GM19023 (cell line): Measurements from ENCODE around the gene NTM.
"Not testable (repeated sequence)": the region's sequence is repeated elsewhere in the genome, so short reads cannot be mapped to it uniquely, and the experiment has no call there.

Source experiments
- ATAC-seq: cut with Tn5 transposase; IDR thresholded peaks from one replicate; pipeline ENCODE4 v1.9.1; 2021; ENCODE audit warnings: mild to moderate bottlenecking, moderate library complexity; ENCODE audit not compliant: unreplicated experiment

Gene NTM

DNA sequence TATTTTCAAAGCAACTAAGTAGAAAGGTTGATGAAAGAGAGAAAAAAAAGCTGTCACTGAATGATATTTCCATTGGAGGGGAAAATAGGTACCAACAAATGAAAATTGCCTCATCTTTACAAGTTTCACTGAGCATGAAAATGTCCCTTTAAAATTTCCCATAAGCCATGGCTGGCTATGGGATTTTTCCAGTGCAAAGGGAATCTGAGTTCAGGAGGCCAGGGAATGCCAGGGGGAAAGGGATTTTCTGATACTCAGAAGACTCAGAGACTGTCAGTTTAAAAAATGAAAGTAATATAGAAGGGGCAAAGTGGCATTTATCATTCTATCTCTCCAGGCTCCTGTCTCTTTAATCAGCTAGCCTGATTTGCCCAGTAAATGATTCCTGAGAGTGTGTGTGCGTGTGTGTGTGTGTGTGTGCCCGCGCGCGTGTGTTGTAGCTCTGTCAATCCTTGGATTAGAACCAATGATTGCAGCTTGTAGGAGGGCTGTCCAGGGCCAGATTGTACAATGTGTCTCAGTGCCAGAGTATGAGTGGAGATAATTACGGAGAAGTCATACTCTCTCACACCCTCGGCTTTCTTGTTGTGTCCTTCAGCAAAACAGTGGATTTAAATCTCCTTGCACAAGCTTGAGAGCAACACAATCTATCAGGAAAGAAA is at the start of gene NTM:
Gene NTM, plus strand, starts transcription at position 526 of the 662 bp plus-strand sequence.
- ATAC-seq, result no peak

DNA sequence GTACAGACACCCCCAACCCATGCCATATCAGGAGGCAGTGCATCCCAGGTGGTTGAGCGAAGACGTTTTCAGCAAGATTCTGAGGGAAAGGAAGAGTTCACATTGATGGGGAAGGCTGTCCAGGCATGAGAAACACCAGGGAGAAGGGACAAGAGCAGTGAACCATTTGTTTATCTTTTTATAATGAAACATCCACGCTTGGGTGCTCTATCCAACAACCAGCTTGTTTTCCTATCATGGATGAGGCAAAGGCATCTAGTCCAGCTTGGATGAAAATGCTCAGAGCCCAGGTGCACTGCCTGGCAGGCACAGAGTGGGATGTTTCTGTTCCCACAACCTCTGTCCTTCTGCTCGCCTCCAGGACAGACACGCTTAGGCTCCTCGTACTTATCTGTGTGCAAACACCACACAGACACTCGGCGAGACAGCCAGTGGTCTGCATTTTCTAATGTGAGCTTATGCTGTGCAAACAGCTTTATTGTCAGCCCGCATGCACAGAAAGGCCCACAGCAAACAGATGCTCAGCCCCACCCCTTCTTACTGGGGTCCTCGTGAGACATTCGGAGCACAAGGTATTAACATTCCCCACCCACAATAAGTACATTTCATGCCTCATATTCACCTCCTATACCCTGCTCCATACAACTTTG is 45.4 kb upstream of the NTM start:
- no peak for ATAC-seq

DNA sequence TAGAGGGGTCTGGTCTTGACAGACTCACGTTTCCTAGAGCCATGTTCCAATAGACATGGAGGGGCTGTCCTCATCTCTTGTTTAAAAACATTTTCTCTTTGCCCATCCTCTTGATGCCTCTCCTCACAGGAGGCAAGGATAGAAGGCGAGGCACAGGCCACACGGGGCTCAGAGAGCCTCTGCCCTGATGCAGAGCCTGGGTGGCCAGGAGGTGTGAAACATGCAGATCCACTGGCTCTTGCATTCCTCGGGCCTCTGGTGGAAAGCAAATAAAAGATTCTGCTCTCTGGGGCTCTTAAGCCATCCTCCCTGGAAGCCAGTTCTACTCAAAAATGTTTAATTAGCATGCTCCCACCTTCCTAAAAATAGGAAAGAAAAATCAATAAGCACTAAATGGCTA is 43.6 kb upstream of the NTM start:
- ATAC-seq, result no peak

GRCh38 chr11:131327421-131327820 is 43.0 kb upstream of the NTM start:
- ATAC-seq, result no peak

GRCh38 chr11:131328843-131329242 is 41.6 kb upstream of the NTM start:
- no peak for ATAC-seq

- no peak for ATAC-seq
Observed at GRCh38 chr11:131331010-131331409, 39.4 kb upstream of the NTM start.

GRCh38 chr11:131331546-131331945 is 38.9 kb upstream of the NTM start:
- ATAC-seq, result no peak

DNA sequence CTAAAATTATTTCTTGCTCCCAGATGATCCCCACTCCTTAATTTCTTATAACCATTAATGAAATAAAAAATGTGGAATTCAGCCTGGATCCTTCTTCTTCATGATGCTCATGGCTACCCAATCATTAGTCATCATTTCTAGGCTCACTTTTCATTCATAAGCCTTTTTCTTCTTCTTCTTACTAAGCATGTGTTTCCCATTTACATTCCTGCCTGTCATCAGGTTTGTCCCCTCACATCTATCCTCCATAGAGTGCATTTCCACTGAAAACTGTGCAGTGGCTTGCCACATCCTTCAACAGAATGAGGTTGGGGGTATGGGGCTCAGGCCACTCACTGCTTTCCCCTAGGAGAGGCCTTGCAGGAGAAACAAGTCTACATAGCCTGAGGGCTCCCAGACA is 35.8 kb upstream of the NTM start:
- no peak for ATAC-seq

DNA sequence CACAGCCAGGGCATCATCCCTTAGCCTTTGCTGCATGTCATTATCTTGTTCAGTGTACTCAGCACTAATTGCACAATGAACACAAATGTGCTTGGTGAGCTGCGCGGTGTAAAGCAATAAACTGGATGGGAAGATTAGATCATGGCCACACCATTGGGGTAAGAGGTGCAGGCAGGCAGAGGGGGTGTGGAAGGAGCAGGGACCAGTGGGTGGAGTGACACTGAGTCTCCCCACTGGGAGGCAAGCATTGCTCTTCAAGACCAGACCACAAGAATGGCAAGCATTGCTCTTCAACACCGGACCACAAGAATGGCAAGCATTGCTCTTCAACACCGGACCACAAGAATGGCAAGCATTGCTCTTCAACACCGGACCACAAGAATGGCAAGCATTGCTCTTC is 28.5 kb upstream of the NTM start:
- ATAC-seq, result not testable (repeated sequence)

DNA sequence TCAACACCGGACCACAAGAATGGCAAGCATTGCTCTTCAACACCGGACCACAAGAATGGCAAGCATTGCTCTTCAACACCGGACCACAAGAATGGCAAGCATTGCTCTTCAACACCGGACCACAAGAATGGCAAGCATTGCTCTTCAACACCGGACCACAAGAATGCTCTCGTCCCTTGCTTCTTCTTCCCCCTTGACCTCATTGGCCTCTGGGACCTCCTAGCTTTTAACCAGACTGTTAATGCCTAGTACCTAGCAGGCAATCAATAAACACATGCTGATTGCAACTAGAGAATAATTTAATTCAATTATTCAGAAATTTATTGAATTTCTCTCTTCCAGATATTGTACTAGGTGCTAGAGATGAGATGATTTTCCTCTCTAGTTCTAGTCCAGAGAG is 28.0 kb upstream of the NTM start:
- ATAC-seq, result not testable (repeated sequence)

GRCh38 chr11:131345406-131345805 is 25.0 kb upstream of the NTM start:
- ATAC-seq, result no peak

- no peak for ATAC-seq
Observed at GRCh38 chr11:131349368-131350086, 20.9 kb upstream of the NTM start.

DNA sequence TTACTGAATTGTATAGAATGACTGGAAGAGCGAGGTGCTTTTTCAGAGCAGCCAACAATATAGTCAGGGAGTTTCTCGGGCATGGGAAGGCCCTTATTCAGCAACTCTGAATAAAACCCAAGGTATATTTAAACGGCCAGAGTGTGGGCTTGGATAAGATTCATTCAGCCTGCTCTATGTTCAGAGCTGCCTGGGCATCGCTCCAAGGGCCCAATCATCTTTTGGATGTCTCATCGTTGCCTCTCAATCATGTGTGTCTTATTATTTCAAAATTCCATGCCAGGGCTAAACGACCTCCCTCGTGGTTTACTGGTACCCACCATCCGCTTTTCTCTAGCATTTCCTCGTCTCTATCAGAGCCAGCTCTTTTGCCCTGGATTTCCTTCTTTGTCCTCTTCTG is 19.5 kb upstream of the NTM start:
- no peak for ATAC-seq

DNA sequence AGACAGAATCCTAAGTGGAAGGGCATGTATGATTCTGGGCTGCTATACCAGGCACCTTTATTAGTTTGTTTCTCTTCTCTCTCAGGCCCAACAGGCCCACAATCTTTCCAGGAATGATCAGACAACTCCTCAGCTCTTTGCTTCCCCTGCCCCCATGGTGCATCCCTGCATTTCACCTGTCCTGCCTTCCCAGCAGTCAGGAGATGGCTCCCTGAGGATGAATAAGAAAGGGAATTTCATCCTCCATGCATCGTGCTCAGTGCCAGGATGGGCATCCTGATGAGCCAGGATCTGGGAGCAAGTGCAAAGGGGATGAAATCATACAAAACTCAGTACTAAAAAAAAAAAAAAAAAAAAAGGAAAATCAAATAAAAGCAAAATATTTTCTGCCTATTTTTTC is 18.6 kb upstream of the NTM start:
- no peak for ATAC-seq

DNA sequence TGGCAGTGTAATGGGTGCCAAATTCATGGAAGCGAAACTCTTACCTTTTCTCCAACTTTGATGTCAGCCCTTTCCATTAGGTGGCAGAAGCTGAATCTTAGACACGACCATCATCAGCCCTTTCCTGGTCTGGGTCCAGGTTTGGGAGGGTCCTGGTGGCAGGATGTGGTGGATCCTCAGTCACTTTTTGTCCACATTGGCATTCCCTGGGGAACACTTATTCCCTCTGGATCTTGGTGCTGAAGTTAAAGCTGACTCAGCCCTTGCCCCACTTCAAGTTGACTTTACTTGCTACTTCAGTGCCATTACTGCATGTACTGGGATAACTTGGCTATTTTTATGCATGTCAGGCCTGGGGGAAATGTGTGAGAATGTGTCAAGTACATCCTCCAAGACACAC is 16.6 kb upstream of the NTM start:
- ATAC-seq, result no peak

DNA sequence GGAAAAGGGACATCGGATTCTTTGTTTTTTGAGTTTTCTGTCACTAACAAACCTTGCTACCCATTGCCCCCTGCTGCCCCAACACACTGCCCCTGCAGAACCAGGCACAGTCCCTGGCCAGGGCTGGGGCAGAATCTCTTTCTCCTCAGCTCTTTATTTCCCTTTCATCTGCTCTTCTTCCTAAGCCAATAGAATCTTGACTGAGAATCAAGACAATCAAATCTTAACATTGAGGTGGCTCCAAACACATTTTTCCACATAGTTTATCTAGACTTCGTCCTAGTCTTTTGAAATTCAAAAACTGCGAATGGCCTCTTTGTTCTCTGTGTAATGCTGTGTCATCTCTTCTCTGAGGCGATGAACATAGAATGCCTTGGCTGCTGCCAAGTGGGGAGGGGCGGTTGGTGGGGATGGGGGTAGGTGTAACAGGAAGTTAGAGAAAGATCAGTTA is 16.1 kb upstream of the NTM start:
- no peak for ATAC-seq

DNA sequence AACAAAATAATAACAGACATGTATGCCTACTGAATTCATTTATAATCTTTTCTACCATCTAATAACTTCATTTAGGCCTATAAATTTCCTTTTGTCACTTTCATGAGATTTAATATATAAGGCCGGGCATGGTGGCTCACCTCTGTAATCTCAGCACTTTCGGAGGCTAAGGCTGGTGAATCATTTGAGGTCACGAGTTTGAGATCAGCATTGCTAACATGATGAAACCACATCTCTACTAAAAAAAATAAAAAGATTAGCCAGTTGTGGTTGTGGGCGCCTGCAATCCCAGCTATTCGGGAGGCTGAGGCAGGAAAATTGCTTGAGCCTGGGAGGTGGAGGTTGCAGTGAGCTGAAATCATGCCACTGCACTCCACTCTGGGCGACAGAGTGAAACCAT is 14.2 kb upstream of the NTM start:
- ATAC-seq, result no peak

DNA sequence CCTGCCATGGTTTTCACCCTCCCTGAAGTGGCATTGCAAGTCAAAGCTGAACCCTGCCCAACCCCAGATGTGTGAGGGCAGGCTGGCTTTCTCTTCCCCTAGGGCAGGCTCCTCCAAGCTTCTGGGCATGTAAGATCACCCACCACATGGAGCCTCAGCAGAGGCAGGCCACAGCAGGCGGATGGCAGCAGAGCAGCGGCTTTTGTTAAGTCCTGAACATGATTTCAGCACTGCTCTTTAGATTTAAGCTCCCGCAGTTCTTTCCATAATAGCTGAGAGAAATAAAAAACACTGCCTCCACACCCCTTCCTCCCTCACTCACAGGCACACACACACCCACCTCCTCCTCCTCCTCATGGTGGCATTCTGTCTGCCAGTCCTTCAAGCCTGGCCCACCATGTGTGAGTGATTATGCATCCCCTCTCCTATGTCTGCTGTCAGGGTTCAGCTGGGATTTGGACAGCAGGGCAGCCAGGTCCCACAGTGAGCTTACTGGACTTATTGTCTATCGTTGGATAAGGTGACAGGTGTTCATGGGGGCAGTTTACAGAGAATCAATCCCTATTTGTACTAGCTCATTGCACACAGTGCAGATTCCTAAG is 5.0 kb upstream of the NTM start:
- ATAC-seq, result no peak

DNA sequence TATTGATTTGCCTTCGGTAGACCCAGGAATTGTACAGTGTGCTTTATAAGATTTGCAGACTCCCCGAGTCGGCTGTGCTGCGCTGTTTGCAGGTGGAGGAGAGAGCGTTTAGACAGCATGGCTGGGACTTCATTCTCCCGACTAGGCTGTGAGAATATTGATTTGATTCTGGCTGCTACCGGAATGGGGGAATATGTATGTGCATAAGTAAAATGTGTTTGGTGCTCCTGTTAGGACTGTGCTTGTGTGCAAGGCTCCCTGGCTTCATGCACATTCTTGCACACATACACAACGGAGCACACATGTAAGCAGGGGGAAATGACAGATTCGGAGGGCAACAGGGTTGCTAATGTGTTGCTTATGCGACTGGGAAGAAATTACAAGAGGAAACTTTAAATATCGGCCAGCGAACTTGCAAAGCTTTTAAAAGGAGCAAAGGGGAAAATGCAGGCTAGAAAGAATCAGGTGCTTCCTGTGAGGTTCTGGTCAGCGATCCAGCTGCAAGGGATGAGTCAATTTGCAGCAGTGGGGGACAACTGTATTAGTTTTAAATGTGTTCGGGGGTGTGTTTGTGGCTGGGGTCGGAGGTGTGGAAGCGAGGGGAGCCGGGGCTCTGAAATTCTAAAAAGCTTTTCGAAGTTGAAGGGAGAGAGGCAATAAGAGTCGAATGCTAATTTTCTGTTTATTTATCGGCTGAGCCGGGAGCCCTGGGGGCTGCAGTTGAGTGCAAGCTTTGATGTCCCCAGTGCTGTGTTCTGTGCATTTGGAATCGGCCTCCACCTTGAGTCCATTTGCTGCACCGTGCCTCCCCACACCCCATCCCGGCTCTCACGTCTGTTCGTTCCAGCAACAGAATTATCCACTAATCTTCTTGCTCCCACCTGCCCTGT is 731 bp downstream of the NTM start:
- no peak for ATAC-seq

DNA sequence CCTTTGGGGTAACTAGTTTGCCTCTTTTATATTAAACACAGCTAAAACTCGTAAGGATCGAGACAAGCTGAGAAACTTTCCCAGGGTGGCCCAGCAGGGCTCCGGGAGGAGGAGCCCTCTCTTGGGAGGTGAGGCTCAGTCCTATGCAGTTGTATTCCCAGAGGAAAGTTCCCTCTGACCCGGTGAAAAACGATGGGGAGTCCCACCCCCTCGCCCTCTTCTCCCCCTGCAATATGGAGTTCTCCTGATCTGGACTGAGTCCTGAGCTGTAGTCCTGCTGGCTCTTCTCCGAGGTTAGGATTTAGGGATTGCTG is 1.3 kb downstream of the NTM start:
- ATAC-seq, result no peak
